ENCODE data around the gene CHID1.

DNA sequence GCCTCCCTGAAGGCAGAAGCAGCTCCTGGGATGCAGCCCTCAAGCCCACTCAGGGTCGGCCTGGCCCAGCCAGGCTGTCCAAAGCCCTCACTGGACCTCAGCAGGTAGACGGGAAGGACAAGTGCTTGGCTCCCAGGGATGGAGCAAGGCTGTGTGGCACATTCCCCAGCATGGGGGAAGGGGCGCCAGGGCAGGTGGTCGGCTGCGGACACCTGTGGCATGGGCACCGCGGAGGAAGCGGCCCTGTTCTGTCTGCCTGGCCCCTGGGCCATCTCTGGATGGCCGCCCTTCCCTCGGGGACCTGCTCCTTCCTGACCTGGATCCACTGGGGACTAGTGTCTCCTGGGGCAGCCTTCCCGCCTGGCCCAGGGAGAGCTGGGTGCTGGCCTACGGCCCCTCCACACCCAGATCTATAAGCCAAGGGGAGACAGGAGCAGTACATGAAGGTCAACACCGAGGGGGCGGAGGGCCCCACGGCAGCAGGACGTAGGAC is 26.0 kb downstream of the CHID1 start:
- no peak for TF ChIP-seq CTCF (IDR thresholded peaks at IDR 0.05; ENCODE audit: insufficient read depth, low read length, poor library complexity, severe bottlenecking)
- TF ChIP-seq EZH2phosphoT487 (conservative IDR thresholded peaks at IDR 0.05; ENCODE audit: low read length): no peak
